PC-9 (cell line): Measurements from ENCODE around the gene KRCC1.

ENCODE experiments used
- CTCF ChIP-seq: fragments of 200-600 bp; sonication (generic); conservative IDR thresholded peaks from 2 replicates; pipeline ENCODE4 v1.6.1; 2017; ENCODE audit warnings: mixed run types, antibody characterized with exemption, mild to moderate bottlenecking, moderate library complexity
- EZH2 ChIP-seq: fragments of 200-600 bp; sonication (generic); IDR thresholded peaks from 2 replicates; pipeline ENCODE4 v1.8.0; 2017; ENCODE audit warnings: antibody characterized with exemption, low read depth

DNA sequence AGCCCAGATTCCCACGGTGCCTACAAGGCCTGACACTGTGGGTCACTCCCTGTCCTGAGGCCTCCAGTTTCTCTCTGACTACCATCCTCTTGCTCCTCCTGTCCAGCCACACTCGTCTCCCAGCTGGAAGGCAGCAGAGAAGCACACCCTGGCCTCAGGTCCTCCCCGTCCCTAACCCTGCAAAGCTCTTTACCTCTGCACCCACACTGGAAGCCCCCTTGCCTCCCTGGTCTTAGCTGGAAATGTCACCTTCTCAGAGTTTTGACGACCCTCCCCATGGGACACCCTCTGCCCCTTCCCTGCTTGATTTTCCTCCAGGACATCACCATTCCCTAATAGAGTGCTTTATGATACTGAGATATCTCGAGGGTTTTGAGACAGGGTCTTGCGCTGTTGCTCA, 49.8 kb downstream of the KRCC1 start:
- TF ChIP-seq EZH2 (no peak), CTCF (no peak)
